HG03575 (cell line): ENCODE results near the gene TENT4B.
A peak's percentile ranks its signal among the peaks of the same experiment; 100 is the strongest.

Experiments
- ATAC-seq: cut with Tn5 transposase; IDR thresholded peaks from one replicate; pipeline ENCODE4 v1.9.1; 2021; ENCODE audit not compliant: unreplicated experiment, insufficient number of reproducible peaks, low FRiP score; ENCODE audit errors: extremely low read depth

The TENT4B gene

DNA sequence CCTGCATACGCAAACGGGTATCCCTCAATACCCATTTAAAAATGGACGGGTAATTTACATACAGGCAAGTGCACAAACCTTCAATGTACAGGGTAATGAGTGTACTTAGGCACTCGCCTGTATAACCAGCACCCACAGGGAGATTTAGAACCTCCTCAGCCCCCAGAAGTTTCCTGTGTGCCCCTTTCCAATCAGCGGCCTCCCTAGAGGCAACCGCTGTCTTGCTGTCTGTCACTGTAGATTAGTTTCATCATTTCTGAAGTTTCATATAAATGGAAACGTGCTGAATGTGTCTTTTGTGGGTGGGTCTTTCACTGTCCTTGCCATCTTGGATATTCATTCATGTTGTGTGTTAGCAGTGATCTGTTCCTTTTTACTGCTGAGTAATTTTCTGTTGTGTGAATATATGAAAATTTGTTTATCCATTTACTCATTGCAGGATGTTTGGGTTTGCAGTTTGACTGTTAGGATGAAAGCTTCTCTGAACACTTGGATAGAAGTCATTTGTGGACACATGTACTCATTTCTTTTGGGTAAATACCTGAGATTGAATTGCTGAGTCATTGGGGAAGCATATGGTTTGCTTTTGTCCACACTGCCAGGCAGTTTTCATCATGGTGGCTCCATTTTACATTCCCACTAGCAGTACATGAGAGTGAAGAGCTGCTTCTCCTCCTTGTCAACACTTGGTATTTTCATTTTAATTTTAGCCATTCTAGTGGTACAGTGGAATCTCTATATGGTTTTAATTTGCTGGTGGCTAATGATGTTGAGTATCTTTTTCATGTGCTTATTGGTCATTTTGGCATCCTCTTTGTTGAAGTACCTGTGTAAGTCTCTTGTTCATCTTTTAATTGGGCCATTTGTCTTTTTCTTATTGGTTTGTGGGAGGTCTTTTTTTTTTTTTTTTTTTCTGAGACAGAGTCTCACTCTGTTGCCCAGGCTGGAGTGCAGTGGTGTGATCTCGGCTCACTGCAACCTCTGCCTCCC is 111.1 kb downstream of the TENT4B start:
- no peak for ATAC-seq

DNA sequence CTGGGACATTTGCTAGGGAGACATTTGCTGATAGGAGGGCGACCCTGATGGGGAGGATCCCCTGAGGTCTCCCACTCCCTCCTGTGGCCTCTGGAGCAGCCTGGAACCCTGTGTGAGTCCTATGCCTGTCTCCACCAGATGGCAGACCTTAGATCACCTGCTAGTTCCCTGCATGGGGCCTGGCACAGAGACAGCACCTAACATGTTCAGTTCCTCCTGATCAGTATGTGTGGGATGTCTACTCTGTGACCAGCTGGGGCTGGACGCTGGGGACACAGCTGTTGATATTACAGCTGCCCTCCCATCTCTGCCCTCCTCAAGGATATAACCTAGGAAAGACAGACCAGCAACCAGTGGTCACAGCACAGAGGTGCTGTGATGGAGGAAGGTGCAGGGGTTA is 112.2 kb downstream of the TENT4B start:
- ATAC-seq = no peak

DNA sequence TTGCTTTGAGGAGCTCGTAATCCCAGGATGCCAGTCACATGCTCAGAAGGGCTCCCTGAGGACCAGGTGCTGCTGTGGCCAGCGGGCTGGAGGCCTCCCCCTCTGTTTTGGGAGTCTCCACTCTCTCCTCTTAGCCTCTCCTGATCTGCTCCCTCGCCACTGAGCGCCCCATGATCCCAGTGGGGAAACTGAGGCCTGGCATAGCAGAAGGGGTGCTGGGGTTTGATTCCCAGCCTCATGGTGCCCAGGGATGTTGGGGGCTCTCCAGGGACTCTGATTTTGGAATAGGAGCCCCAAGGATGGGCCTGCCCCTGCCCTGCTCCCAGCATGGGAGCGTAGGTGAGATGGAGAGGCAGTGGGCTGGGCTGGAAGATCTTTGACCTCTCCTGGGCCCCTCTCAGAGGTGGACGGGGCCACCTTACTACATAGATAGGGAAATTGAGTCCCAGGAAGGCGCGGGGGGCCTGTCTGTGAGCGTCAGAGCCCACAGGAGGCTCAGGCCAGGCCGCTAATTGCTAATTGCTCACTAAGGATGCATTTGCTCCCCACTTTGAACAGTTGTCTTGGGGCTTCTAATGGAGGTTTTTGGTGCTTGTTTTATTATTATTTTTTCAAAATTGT is 112.7 kb downstream of the TENT4B start:
- ATAC-seq = no peak

DNA sequence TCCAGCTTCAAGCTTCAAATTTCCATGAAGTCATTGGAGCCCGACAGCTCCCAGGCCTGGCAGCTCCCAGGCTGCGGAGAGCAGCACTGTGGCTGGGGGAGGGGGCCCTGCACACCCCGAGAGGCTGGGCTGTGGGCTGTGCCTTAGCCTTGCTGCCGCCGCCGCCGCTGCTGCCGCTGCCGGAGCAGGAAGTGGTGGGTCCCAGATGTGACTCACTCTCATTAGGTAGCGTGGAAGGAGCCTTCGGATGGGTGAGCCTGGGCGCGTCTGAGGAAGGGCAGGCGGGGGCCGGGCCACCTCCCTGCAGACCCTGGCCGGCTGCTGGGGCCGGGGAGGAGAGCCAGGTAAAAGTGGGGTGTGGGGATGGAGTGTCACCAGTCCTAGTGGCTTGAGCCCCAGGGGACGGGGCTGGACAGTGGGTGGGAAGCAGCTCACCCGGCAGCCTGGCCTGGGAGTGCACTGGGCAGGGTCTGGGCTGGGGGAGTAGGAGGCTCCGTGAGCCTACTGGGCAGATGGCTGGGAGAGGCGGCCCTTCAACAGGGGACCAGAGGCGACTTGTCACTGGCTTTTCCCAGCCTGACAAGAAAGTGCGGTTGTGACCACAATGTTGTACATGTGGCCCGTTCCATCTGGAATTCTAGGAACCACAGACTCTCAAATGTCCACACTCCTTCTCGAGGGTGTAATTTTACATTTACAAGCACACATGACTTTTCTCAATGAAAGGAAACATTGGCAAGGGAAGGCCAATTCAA is 113.4 kb downstream of the TENT4B start, which contains the start of gene ADCY7:
Gene ADCY7, plus strand, starts transcription at position 215 of the 755 bp plus-strand sequence. CDS start 21,629 bp downstream, outside the sequence.
- ATAC-seq = peak; percentile 69

DNA sequence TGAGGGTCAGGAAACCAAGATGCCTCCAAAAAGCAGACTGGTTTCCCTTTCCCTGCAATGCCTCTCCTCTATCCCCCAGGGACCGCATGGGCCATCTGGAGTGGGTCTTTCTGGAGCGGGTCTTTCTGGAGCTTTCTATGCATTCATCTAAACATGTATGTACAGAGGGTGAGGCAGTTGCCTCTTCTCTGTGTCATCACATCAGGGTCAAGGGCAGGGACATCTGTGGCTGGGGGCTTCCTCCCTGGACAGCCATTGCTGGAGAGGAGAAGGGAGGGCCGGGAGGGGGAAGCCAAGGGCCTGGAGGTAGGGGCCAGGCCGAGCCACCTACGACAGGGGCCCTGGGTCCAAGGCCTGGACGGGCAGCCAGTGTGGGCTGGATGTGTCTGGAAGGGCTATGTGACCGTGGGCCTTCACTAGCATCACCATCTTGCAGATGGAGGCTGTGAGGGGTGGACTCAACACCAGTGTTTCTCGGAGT is 114.1 kb downstream of the TENT4B start:
- no peak for ATAC-seq

DNA sequence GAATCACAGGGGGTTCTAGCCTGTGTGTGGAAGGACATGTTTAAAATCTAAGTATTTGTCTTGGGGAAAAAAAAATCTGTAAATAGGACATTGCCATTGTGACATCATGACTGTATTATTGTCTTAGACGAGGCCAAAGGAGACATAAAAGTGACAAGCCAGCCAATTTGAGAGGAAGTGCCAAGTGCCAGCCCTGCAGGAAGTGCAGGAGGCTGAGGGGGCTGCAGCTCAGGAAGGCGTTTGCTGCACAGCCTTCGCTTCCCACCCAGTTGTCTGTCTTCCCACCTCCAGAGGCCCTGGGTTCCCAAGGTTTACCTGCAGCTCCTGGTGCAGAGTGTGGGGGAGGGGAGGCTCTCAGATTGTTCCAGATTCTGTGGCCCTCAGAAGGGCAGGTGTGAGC is 114.5 kb downstream of the TENT4B start:
- ATAC-seq = no peak

DNA sequence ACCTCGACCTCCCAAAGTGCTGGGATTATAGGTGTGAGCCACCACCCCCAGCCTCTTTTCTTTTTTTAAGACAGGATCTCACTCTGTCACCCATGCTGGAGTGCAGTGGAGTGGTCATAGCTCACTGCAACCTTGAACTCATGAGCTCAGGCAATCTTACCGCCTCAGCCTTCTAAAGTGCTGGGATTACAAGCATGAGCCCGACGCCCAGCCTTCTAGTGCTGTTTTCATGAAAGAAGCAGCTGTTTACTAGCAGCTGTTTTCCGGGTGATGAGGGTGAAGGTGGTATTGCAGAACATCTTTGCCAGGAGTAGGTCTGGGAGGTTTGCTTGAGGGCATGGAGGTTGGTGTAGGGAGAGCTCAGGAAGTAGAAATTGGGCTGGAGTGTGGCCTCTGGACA is 115.2 kb downstream of the TENT4B start:
- no peak for ATAC-seq

DNA sequence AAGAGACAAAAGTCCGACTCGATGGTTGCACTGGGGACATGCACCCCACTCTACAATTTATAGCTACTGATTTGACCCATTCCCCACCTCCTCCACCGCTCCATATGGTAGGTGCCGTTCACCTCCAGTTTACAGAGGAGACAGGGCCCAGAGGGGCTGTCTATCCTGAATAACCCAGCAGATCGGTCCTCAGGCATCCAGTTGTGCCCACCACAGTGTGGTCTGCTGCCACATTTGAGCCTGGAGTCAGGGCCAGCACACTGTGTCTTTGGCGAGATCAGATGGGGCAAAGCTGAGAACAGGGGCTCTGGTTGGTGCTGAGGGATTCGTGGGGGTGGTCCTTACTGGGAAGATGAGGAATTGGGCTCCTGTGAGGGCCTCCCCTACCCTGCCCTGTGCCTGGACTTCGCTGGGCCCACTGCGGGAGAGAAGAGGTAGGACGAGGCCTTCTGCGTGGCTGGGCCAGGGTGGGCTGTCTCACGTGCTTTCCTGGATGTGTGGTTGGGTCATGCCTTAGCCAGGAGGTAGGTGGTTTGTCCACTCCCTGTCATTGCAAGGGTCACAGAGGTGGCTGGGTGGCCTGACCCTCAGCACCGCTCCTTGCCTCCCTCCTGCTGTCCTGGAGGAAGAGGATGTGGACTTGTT is 116.1 kb downstream of the TENT4B start:
- no peak for ATAC-seq

DNA sequence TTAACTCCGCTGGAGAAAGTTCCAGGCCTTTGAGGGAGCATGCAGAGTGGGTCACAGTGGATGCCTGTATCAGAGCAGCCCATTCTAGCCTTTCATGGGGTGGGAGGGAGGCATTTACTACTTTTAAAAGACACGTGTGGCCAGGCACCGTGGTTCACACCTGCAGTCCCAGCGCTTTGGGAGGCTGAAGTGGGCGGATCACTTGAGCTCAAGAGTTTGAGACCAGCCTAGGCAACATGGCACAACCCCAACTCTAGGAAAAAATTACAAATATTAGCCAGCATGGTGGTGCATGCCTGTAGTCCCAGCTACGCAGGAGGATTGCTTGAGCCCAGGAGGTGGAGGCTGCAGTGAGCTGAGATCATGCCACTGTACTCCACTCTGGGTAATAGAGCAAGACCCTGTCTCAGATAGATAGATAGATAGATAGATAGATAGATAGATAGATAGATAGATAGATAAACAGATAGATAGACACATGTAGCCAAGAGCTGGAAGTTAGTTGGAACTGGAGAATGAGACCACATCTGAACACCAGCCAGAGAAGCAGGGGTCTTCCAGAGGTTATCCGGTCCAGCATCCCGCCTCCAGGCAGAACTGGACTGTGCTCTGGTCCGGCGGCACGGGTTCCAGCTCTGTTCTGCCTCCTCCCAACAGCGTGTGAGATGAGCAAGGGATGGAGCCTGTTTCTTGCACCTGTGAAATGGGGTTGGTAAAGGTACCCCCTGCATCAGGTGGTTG is 116.8 kb downstream of the TENT4B start:
- no peak for ATAC-seq

DNA sequence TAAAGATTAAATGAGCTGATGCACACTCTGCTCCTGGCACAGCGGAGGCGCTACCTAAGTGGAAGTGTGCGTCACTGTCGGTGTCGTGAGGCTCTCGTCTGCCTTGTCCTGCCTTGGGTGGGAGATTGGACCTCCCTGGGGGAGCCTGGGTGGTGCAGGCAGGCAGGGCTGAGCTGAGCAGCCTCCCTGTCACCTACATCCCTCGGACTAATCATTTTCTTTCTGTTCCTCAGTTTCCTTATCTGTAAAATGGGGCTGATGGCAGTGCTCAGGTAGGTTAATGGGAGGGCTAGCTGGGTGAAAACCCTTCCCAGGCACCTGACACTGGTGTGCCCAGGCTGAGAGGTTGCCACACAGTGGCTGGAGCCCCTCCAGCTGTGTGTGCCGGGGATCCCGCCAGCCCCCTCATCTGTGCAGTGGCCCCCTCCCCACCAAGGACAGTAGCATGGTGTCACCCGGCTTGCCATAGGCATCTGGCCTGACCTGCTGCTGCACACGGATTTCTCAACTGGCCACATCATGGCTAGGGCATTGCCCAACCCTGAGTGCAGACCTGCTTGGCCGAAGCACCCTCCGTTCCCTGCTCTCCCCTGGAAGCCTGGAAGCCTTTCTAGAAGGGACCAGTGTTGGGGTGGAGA is 117.5 kb downstream of the TENT4B start:
- ATAC-seq = no peak

DNA sequence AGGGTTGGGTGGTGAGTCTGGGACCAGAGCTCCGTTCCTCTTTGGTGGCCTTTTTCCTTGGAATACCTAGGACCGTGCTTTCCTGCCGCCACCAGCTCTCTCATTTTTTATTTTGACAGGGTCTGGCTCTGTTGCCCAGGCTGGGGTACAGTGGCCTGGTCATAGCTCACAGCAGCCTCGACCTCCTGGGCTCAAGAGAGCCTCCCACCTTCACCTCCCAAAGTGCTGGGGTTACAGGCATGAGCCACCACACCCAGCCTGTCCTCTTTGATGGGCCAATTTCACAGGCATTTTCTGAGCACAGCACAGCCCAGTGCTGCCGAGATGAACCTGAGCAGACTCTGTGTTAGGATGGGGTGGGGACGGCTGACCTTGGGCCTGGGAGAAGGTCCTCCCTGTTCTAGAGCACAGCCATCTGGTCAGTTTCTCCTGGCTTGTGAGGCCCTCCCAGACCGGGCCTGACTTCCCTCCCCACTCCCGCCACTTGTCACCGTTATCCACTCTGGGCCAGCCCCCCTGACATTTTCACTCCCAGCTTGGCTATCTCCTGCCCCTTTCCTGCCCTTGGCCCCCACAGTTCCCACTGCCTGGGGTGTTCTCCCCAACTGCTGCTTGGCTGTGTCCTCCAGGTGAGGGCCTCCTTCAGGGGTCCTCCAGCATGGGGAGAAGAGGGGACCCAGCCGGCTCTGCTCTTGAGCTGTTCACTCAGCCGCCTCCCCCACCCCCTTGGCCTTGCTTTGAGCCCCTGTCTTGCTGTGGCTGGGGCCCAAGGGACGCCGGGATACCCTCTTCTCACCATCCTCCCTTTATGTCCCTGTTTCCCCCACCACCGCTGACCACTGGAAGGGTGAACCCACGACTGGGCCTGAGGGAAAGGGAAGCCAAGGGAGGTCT is 118.3 kb downstream of the TENT4B start:
- ATAC-seq = no peak

DNA sequence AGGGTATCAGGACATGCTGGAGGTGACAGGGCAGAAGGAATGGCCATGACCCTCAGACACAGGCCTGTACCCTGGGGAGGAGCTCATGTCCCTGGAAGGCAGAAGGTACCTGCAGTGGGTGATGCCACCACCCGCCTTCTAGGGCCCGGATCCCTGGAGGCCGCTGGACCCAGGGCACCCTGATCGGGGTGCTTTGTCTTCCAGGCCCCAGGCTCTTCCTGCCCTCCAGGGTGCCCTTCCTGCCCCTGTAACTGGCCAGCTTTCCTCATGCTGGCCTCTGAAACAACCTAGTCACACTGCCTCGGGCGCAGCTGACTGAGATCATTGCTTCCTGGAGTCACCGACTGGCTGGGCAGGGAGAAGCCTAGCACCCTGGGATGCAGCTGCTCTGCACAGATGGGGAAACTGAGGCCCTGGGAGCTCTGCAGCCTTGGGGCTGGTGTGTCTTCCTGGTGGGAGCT is 119.0 kb downstream of the TENT4B start:
- ATAC-seq = no peak

DNA sequence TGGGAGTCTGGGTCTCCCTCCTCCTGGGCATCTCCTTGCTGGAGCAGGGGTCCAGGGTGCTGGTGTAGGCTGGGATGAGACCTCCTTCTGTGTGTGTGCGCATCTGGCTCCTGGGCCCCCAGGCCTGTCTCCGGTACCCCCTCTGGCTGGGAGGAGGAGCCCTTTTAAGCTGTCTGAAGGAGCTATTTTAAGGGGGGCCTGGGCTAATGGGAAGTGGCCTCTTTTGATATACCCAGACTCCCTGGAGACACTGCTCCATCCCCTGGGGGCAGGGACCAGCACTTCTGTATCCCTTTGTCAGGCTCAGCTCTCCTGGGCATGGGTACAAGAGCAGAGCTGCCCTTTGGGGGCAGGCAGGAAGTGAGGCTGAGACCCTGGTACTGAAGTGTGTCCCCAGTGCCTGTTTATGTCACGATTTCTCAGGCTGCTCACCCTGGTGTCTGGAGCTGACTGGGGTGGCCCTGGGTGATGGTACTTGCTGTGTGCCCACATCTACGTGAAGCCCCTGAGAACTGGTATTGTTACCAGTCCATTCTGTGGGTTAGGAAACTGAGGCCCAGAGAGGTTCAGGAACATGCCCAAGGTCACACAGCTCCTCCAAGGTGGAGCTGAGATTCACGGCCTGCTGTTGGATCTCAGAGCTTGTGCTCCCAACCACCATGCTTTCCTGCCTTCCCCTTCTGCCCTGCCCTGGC is 119.7 kb downstream of the TENT4B start:
- no peak for ATAC-seq

DNA sequence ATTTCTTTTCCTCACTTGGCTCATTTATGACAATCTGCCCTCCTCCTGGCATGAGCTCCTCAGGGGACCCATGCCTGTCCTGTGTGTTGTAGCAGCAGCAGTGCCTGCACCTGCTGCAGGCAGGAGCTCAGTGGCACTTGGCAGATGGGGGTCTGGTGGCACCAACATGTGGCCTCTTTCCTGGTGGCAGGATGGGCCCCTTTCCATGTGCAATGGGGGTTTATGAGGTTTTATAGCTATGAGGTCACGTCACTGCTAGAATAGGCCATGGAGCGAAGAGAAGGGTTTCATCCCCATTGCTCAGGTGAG is 120.2 kb downstream of the TENT4B start:
- ATAC-seq = no peak

DNA sequence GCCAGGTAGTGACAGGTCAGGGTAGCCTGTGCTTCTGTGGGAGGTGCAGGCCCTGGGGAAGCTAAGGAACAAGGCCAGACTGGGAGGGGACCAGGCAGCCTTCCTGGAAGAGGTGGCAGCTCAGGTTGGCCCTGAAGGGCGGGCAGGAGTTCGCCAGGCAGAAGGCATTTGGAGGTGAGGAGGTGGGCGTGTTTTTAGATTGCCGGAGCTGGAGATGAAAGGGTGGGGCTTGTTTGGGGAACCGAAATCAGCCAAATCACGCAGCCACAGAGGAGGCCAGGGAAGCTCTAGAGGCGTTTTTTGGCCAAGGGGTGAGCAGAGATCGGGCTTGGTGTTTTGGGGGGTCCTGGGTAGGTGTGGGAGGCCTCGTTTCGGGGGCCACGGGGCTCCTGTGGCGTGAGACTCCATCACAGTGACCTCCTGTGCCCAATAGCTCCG is 120.8 kb downstream of the TENT4B start:
- peak; percentile 30 for ATAC-seq

DNA sequence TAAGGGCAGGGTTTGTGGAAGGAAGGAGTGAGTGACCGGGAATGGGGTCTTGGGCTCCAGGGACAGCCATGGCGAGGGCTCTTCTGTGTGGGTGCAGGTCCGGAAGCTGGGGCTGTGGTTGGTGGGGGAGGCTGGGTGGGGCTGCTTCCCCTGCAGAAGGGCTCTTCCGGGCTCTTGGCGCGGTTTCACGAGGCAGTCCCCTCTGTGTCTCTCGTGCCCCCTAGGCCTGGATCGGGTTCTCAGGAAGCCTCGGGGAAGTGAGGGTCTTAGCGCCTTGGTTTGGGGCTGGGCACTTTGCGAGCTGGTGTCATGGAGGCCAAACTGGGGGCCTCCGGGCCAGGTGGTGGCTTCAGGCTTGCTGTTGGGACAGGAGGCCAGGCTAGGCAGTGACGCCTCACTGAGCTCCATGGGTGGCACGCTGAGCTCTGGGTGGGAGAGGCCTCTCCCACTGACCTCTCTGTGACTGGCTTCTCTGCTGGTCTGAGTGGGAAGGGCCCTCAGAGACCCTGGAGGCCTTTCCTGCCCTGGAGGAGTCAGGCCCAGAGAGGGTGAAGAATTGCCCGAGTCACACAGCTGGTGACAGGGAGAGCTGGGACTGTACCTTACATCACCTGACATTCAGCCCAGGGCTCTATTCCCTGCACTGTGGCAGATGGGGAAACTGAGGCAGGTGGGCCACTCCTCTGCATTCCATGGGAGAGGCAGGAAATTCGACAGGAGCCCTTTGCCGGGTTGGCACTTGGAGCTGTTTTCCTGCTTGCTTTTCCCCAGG is 121.4 kb downstream of the TENT4B start:
- ATAC-seq = peak; percentile 21
